Keratinocyte (primary cell): ENCODE measurements around the gene SIGLEC8. TPM values are rescaled to one million over a fixed set of nuclear protein-coding genes. Genes with fewer than 3 reads are reported as not detected.
"Not testable (repeated sequence)": the region's sequence is repeated elsewhere in the genome, so short reads cannot be mapped to it uniquely, and the experiment has no call there.

Experiments used
- DNase-seq: peaks from one replicate; pipeline ENCODE4 v3.0.0-alpha.2; 2011; ENCODE audit warnings: low read depth, missing footprints, low spot score
- FAIRE-seq: peaks from 2 replicates; lab custom pipeline; 2011; peaks lifted over from hg19 to GRCh38; lab: Jason Lieb, UNC
- H2AFZ ChIP-seq: 2 replicates; pipeline ENCODE4 v1.6.0; 2012; ENCODE audit warnings: low read length, control low read depth, inconsistent platforms; ENCODE audit not compliant: control insufficient read depth
- H3K27ac ChIP-seq: 2 replicates; pipeline ENCODE4 v1.5.1; 2011; ENCODE audit warnings: low read length; ENCODE audit not compliant: control insufficient read depth, insufficient read depth
- H3K27me3 ChIP-seq: 3 replicates; pipeline ENCODE4 v1.6.0; 2011; ENCODE audit warnings: low read length; ENCODE audit not compliant: control insufficient read depth, insufficient read depth; ENCODE audit errors: extremely low read depth
- H3K36me3 ChIP-seq, 2 experiments: 2 replicates in 1 of 2; 3 replicates in 1 of 2; pipeline ENCODE4 v1.5.1; 2011; ENCODE audit warnings: low read length in 2 of 2, mild to moderate bottlenecking in 1 of 2; ENCODE audit not compliant: control insufficient read depth in 2 of 2, insufficient read depth in 2 of 2; ENCODE audit errors: extremely low read depth in 1 of 2
- H3K4me1 ChIP-seq: 3 replicates; pipeline ENCODE4 v1.5.1; 2011; ENCODE audit warnings: low read length; ENCODE audit not compliant: control insufficient read depth, insufficient read depth; ENCODE audit errors: extremely low read depth
- H3K4me2 ChIP-seq: 3 replicates; pipeline ENCODE4 v1.6.0; 2011; ENCODE audit warnings: low read depth, low read length; ENCODE audit not compliant: control insufficient read depth, insufficient read depth; ENCODE audit errors: extremely low read depth
- H3K4me3 ChIP-seq, 3 experiments: fragments of 200-600 bp in 1 of 3; sonication (generic) in 1 of 3; 2 replicates in 2 of 3; 3 replicates in 1 of 3; pipeline ENCODE4 v1.5.1; 2011 to 2016; ENCODE audit warnings: low read length in 3 of 3, mild to moderate bottlenecking in 3 of 3, control low read depth in 2 of 3, inconsistent platforms in 1 of 3, low read depth in 1 of 3, mixed read lengths in 1 of 3, mixed run types in 1 of 3, moderate library complexity in 1 of 3; ENCODE audit not compliant: control insufficient read depth in 2 of 3, insufficient read depth in 2 of 3; ENCODE audit errors: extremely low read depth in 1 of 3
- H3K79me2 ChIP-seq: 2 replicates; pipeline ENCODE4 v1.6.0; 2012; ENCODE audit warnings: low read length; ENCODE audit not compliant: control insufficient read depth, insufficient read depth
- H3K9ac ChIP-seq: 3 replicates; pipeline ENCODE4 v1.6.0; 2011; ENCODE audit warnings: low read length; ENCODE audit not compliant: control insufficient read depth, insufficient read depth; ENCODE audit errors: extremely low read depth
- H3K9me1 ChIP-seq: 3 replicates; pipeline ENCODE4 v1.6.0; 2011; ENCODE audit warnings: low read length; ENCODE audit not compliant: control insufficient read depth, insufficient read depth; ENCODE audit errors: extremely low read depth
- H3K9me3 ChIP-seq: 2 replicates; pipeline ENCODE4 v1.5.1; 2012; ENCODE audit warnings: low read depth, low read length; ENCODE audit not compliant: control insufficient read depth
- H4K20me1 ChIP-seq: 3 replicates; pipeline ENCODE4 v1.6.0; 2011; ENCODE audit warnings: low read length; ENCODE audit not compliant: control insufficient read depth, insufficient read depth; ENCODE audit errors: extremely low read depth
- CTCF ChIP-seq, 3 experiments: IDR thresholded peaks in 1 of 3; conservative IDR thresholded peaks in 1 of 3; optimal IDR thresholded peaks in 1 of 3; 2 replicates in 2 of 3; 3 replicates in 1 of 3; pipeline versions ENCODE3 to v1.5.1; 2011; ENCODE audit warnings: low read length in 3 of 3, mild to moderate bottlenecking in 3 of 3, moderate library complexity in 2 of 3, control low read depth in 1 of 3, inconsistent platforms in 1 of 3; ENCODE audit not compliant: insufficient read depth in 2 of 3; ENCODE audit errors: extremely low read depth in 1 of 3
- EZH2 ChIP-seq: IDR thresholded peaks from one replicate; pipeline ENCODE4 v1.6.1; 2012; ENCODE audit warnings: inconsistent platforms, mild to moderate bottlenecking, low read length, moderate library complexity
- dilution Hi-C: fragments of 300-500 bp; cut with MboI; formaldehyde crosslinking; loops from one replicate; pipeline ENCODE4 v1.7.0; 2020; ENCODE audit warnings: low sequenced_read_pairs; ENCODE audit not compliant: extremely low pct_ligation_motif_present
- polyA plus RNA-seq, 5 experiments: library from polyadenylated mRNA; depleted of rRNA in 3 of 5; stranded (reverse) in 3 of 5; stranded (forward) in 1 of 5; unstranded in 1 of 5; fragments of >200 nt; gene quantifications; 1 replicate in 1 of 5; 2 replicates in 3 of 5; 3 replicates in 1 of 5; pipeline versions ENCODE4 v1.2.1 to v1.2.3, GENCODE V29; 2011 to 2012; ENCODE audit warnings: missing spikeins in 2 of 5, low read depth in 1 of 5, low replicate concordance in 1 of 5

The SIGLEC8 gene
- polyA plus RNA-seq, 1 donor (not counting 4 experiments of a cell fraction or from before 2014, with no cell fraction given), result not detected

GRCh38 chr19:51448411-51449016 is 9.7 kb downstream of the SIGLEC8 start:
- Histone ChIP-seq H3K27ac (no peak overlapping the region), H3K79me2 (no peaks in the 10 kb centered on the region), H3K4me3 (no peak overlapping the region), H3K9me1 (no peaks in the 10 kb centered on the region), H3K9me3 (no peaks in the 10 kb centered on the region), H3K27me3 (no peaks in the 10 kb centered on the region), H3K36me3 (no peaks in the 10 kb centered on the region), H3K4me2 (no peak overlapping the region), H3K9ac (no peak overlapping the region), H3K4me1 (no peaks in the 10 kb centered on the region), H4K20me1 (no peaks in the 10 kb centered on the region), H2AFZ (no peak overlapping the region)
- dilution Hi-C loops, result no loop called here
- DNase-seq (no peak), FAIRE-seq (no peak)
- TF ChIP-seq CTCF (optimal IDR thresholded peaks at IDR 0.05 in 1 of 3, IDR thresholded peaks at IDR 0.05 in 1 of 3, conservative IDR thresholded peaks at IDR 0.05 in 1 of 3; ENCODE audit: extremely low read depth in 1 of 3, insufficient read depth in 2 of 3, low read length in 3 of 3) (no peak), EZH2 (no peak)

- H3K4me3 ChIP-seq, result no peak overlapping the region
- no peaks in the 10 kb centered on the region for H3K36me3 ChIP-seq
- H3K4me2 ChIP-seq, result no peak overlapping the region
- no peaks in the 10 kb centered on the region for H3K9me1 ChIP-seq
- no peak overlapping the region for H3K9ac ChIP-seq
- H4K20me1 ChIP-seq, result no peaks in the 10 kb centered on the region
- no peaks in the 10 kb centered on the region for H3K79me2 ChIP-seq
- TF ChIP-seq CTCF (optimal IDR thresholded peaks at IDR 0.05 in 1 of 3, IDR thresholded peaks at IDR 0.05 in 1 of 3, conservative IDR thresholded peaks at IDR 0.05 in 1 of 3; ENCODE audit: extremely low read depth in 1 of 3, insufficient read depth in 2 of 3, low read length in 3 of 3) (no peak), EZH2 (no peak)
- H3K27ac ChIP-seq, result no peak overlapping the region
- no peak for DNase-seq
- FAIRE-seq, result no peak
- no peaks in the 10 kb centered on the region for H3K9me3 ChIP-seq
- H2AFZ ChIP-seq, result no peak overlapping the region
- H3K27me3 ChIP-seq, result no peaks in the 10 kb centered on the region
- H3K4me1 ChIP-seq, result no peaks in the 10 kb centered on the region
- dilution Hi-C loops, result no loop called here
Observed at GRCh38 chr19:51448011-51448410, 10.2 kb downstream of the SIGLEC8 start.

- H4K20me1 ChIP-seq, H3K4me2 ChIP-seq, FAIRE-seq, H3K79me2 ChIP-seq, dilution Hi-C loops, H3K27me3 ChIP-seq, H3K9me1 ChIP-seq, H3K9ac ChIP-seq, H3K27ac ChIP-seq, H2AFZ ChIP-seq, H3K4me3 ChIP-seq, H3K4me1 ChIP-seq, DNase-seq, H3K36me3 ChIP-seq, H3K9me3 ChIP-seq: not testable (repeated sequence)
Observed at GRCh38 chr19:51447510-51447909, 10.7 kb downstream of the SIGLEC8 start.
